Right atrium auricular region (tissue), 2 donors: ENCODE measurements around the gene TRIM42. TPM values are rescaled to one million over a fixed set of nuclear protein-coding genes. Genes with fewer than 3 reads are reported as not detected.

Experiments
- DNase-seq: peaks from one replicate; pipeline ENCODE4 v3.0.0-alpha.2; 2019; ENCODE audit warnings: low spot score
- H3K27ac ChIP-seq, 2 donors: fragments of 200-600 bp; sonication (generic); 1 replicate in 1 of 2; 2 replicates in 1 of 2; pipeline ENCODE4 v1.5.1; 2016 to 2019
- H3K27me3 ChIP-seq, 2 donors: fragments of 200-600 bp; sonication (generic); one replicate each; pipeline versions ENCODE4 v1.5.1 to v1.6.0; 2017 to 2019
- H3K36me3 ChIP-seq: fragments of 200-600 bp; sonication (generic); one replicate; pipeline ENCODE4 v1.5.1; 2016
- H3K4me1 ChIP-seq, 2 donors: fragments of 200-600 bp; sonication (generic); one replicate each; pipeline versions ENCODE4 v1.5.1 to v1.6.0; 2017 to 2019
- H3K4me3 ChIP-seq, 2 donors: fragments of 200-600 bp; sonication (generic); 1 replicate in 1 of 2; 2 replicates in 1 of 2; pipeline ENCODE4 v1.5.1; 2017 to 2019; ENCODE audit warnings: mild to moderate bottlenecking in 1 of 2, moderate library complexity in 1 of 2
- H3K9me3 ChIP-seq, 2 donors: fragments of 200-600 bp; sonication (generic); one replicate each; pipeline ENCODE4 v1.5.1; 2019
- total RNA-seq, 2 donors: library from RNA; depleted of rRNA; stranded (reverse); fragments of >200 nt; gene quantifications; one replicate each; pipeline ENCODE4 v1.1.0, GENCODE V29; 2016
- TF ChIP-seq, protein P1 (sequence below), 2 donors: fragments of 200-600 bp; sonication (generic); IDR thresholded peaks; one replicate each; pipeline ENCODE4 v1.5.1; 2019; ENCODE audit warnings: antibody characterized with exemption in 2 of 2

The TRIM42 gene
- total RNA-seq, 2 donors from 2014 or later: not detected

DNA sequence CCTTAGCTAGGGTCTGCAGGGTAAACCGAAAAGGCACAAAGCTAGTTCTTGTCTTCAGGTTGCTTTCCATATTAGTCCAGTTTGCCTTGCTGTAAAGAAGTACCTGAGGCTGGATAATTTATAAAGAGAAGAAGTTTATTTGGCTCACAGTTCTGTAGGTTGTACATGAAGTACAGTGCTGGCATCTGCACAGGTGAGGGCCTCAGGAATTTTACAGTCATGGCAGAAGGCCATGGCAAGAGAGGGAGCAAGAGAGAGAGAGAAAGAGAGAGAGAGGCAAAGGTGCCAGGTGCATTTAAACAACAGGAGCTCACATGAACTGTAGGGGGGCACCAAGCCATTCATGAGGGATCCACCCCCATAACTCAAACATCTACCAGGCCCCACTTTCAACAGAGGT lies 26.9 kb downstream of the TRIM42 start:
- no peak for DNase-seq
- H3K4me3 ChIP-seq: no peak overlapping the region
- H3K4me1 ChIP-seq: peaks cover 0 to 8% of the 10 kb centered on the region in 2 donors
- H3K36me3 ChIP-seq: no peaks in the 10 kb centered on the region
- TF ChIP-seq, protein P1, sequence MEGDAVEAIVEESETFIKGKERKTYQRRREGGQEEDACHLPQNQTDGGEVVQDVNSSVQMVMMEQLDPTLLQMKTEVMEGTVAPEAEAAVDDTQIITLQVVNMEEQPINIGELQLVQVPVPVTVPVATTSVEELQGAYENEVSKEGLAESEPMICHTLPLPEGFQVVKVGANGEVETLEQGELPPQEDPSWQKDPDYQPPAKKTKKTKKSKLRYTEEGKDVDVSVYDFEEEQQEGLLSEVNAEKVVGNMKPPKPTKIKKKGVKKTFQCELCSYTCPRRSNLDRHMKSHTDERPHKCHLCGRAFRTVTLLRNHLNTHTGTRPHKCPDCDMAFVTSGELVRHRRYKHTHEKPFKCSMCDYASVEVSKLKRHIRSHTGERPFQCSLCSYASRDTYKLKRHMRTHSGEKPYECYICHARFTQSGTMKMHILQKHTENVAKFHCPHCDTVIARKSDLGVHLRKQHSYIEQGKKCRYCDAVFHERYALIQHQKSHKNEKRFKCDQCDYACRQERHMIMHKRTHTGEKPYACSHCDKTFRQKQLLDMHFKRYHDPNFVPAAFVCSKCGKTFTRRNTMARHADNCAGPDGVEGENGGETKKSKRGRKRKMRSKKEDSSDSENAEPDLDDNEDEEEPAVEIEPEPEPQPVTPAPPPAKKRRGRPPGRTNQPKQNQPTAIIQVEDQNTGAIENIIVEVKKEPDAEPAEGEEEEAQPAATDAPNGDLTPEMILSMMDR (IDR thresholded peaks at IDR 0.05): no peak
- no peaks in the 10 kb centered on the region for H3K27me3 ChIP-seq
- no peak overlapping the region for H3K27ac ChIP-seq
- H3K9me3 ChIP-seq: no peaks in the 10 kb centered on the region

GRCh38 chr3:140705954-140706353 lies 28.1 kb downstream of the TRIM42 start:
- TF ChIP-seq, protein P1 (IDR thresholded peaks at IDR 0.05): no peak
- Histone ChIP-seq H3K27me3 (no peaks in the 10 kb centered on the region), H3K4me3 (no peak overlapping the region), H3K36me3 (no peaks in the 10 kb centered on the region), H3K4me1 (peaks cover 0 to 8% of the 10 kb centered on the region in 2 donors), H3K9me3 (no peaks in the 10 kb centered on the region), H3K27ac (no peak overlapping the region)
- no peak for DNase-seq

- Histone ChIP-seq H3K36me3 (no peaks in the 10 kb centered on the region), H3K27ac (peak overlapping the region in 1 of 2 donors; percentile 6), H3K4me3 (no peak overlapping the region), H3K9me3 (no peaks in the 10 kb centered on the region), H3K27me3 (no peaks in the 10 kb centered on the region), H3K4me1 (peaks cover 0 to 8% of the 10 kb centered on the region in 2 donors)
- DNase-seq: no peak
- TF ChIP-seq, protein P1 (IDR thresholded peaks at IDR 0.05): no peak
These were observed 28.5 kb downstream of the TRIM42 start for GRCh38 chr3:140706360-140706759.

- Histone ChIP-seq H3K27ac (peak overlapping the region in 1 of 2 donors; percentile 38), H3K9me3 (no peaks in the 10 kb centered on the region), H3K36me3 (no peaks in the 10 kb centered on the region), H3K27me3 (no peaks in the 10 kb centered on the region), H3K4me3 (no peak overlapping the region), H3K4me1 (peaks cover 0 to 8% of the 10 kb centered on the region in 2 donors)
- no peak for DNase-seq
- TF ChIP-seq, protein P1 (IDR thresholded peaks at IDR 0.05): no peak
These were observed 31.0 kb downstream of the TRIM42 start for GRCh38 chr3:140708815-140709214.

- H3K27ac ChIP-seq: no peak overlapping the region
- H3K4me1 ChIP-seq: peaks cover 0 to 8% of the 10 kb centered on the region in 2 donors
- no peak for DNase-seq
- H3K27me3 ChIP-seq: no peaks in the 10 kb centered on the region
- H3K36me3 ChIP-seq: no peaks in the 10 kb centered on the region
- H3K9me3 ChIP-seq: no peaks in the 10 kb centered on the region
- TF ChIP-seq, protein P1 (IDR thresholded peaks at IDR 0.05): no peak
- H3K4me3 ChIP-seq: no peak overlapping the region
These were observed 31.9 kb downstream of the TRIM42 start for GRCh38 chr3:140709751-140710150.

- no peak overlapping the region for H3K4me3 ChIP-seq
- H3K9me3 ChIP-seq: no peaks in the 10 kb centered on the region
- TF ChIP-seq, protein P1 (IDR thresholded peaks at IDR 0.05): no peak
- no peak overlapping the region for H3K27ac ChIP-seq
- H3K36me3 ChIP-seq: no peaks in the 10 kb centered on the region
- H3K4me1 ChIP-seq: peaks cover 0 to 8% of the 10 kb centered on the region in 2 donors
- no peaks in the 10 kb centered on the region for H3K27me3 ChIP-seq
- DNase-seq: no peak
These were observed 33.0 kb downstream of the TRIM42 start for GRCh38 chr3:140710711-140711389.
